ENCODE results near the gene ANXA2R.
"Not testable (repeated sequence)": the region's sequence is repeated elsewhere in the genome, so short reads cannot be mapped to it uniquely, and the experiment has no call there.

The ANXA2R gene

GRCh38 chr5:43036409-43036808 lies 3.7 kb downstream of the ANXA2R start:
- in situ Hi-C loops (cut with MboI; ENCODE audit: low sequenced_read_pairs): no loop called here

- in situ Hi-C loops (cut with MboI; ENCODE audit: low sequenced_read_pairs): no loop called here
Measured at GRCh38 chr5:43034591-43034968, 5.5 kb downstream of the ANXA2R start.

DNA sequence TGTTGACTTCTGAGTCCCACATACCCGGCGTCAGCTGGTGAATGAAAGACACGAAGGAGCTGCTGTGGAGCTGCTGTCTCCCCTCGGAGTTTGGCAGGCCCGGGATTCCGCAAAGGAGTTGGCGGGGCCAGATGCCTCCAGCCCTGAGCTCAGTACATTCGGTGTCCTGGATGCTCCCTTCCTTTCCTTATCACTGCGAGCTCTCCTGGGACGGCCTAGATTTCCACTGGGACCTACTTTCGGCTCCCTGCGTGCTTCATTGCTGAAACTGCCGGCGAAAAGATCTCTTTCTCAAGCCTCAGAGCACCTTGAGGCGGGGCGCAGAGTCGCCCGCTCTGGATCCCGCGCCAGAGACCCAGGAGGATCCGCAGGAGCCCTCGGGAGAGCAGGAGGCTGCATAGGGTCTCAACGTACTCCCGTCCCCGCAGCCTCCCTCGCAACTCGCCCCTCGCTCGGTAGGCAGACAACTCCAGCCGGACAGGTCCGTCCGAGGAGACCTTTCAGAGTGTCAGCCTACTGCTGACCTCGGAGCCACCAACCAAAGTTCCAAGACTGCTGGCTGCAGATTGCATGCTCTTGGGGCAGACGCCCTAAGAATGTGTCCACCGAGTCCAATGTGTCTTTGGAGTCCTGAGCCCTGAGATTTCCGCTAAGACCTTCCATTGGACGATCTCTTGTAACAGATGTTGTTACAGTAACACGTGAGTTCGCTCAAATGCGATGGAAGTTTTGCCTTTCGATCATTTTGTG lies 6.1 kb downstream of the ANXA2R start:
- in situ Hi-C loops (cut with MboI; ENCODE audit: low sequenced_read_pairs): no loop called here

GRCh38 chr5:43027054-43027785 lies 12.9 kb downstream of the ANXA2R start:
- in situ Hi-C loops (cut with MboI; ENCODE audit: low sequenced_read_pairs): no loop called here

DNA sequence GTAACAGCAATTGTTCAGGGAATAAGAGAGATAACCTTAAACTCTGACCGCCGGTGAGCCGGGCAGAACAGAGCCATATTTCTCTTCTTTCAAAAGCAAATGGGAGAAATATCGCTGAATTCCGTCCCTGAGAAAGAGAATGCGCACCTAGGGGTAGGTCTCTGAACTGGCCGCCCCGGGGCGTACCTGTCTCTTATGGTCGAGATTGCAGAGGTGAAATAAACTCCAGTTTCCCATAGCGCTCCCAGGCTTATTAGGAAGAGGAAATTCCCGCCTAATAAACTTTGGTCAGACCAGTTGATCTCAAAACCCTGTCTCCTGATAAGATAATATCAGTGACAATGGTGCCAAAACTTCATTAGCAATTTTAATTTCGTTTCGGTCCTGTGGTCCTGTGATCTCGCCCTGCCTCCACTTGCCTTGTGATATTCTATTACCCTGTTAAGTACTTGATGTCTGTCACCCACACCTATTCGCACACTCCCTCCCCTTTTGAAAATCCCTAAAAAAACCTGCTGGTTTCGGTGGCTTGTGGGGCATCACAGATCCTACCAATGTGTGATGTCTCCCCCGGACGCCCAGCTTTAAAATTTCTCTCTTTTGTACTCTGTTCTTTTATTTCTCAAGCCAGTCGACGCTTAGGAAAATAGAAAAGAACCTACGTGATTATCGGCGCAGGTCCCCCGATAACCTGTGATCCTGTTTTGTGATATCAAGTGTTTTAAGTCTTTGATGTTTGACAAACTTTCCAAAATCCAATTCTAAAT lies 14.8 kb downstream of the ANXA2R start:
- in situ Hi-C loops (cut with MboI; ENCODE audit: low sequenced_read_pairs): not testable (repeated sequence)

- in situ Hi-C loops (cut with MboI; ENCODE audit: low sequenced_read_pairs): no loop called here
Measured at GRCh38 chr5:43024217-43024616, 15.9 kb downstream of the ANXA2R start.

GRCh38 chr5:43021151-43021550 lies 19.0 kb downstream of the ANXA2R start:
- in situ Hi-C loops (cut with MboI; ENCODE audit: low sequenced_read_pairs): no loop called here

GRCh38 chr5:43020399-43020746 lies 19.7 kb downstream of the ANXA2R start:
- in situ Hi-C loops (cut with MboI; ENCODE audit: low sequenced_read_pairs): no loop called here

DNA sequence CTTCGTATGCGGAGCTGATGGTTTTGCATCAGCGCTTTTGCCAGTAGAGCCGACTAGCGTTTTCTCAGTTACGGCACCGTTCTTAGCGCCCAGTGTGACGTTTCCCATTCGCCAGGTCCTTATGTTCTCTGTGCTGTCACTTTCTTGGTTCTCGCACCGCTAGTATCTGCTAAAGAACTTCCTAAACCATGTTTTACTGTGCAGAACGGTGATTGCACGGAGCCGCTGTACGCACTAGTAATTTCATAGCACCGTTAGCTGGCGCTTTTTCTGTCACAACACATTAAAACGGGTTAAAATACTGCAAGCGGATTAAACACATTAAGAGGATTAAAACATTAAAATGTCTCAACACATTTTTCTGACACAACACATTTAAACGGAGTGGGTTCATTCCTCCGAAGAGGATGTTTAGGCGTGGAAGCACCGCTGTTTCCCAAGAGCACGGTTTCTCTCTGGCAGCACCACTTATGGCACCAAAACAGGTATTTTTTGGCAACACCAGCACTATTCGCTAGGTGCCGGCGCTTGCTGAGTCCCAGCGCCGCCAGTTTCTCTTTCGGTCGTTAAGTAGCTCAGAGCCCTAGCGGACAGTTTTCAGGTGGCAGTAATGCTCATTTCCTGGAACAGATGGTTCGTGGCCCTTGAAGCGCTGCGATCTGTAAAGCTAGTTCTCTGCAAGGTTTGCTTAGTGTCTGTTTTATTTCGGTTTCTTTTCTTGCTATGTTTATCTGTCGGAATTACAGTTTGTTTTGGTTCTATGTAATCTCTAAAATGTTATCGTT lies 20.3 kb downstream of the ANXA2R start:
- in situ Hi-C loops (cut with MboI; ENCODE audit: low sequenced_read_pairs): no loop called here

- in situ Hi-C loops (cut with MboI; ENCODE audit: low sequenced_read_pairs): no loop called here
Measured at GRCh38 chr5:43019291-43019613, 20.9 kb downstream of the ANXA2R start.

GRCh38 chr5:43017428-43017815 lies 22.7 kb downstream of the ANXA2R start:
- in situ Hi-C loops (cut with MboI; ENCODE audit: low sequenced_read_pairs): no loop called here

DNA sequence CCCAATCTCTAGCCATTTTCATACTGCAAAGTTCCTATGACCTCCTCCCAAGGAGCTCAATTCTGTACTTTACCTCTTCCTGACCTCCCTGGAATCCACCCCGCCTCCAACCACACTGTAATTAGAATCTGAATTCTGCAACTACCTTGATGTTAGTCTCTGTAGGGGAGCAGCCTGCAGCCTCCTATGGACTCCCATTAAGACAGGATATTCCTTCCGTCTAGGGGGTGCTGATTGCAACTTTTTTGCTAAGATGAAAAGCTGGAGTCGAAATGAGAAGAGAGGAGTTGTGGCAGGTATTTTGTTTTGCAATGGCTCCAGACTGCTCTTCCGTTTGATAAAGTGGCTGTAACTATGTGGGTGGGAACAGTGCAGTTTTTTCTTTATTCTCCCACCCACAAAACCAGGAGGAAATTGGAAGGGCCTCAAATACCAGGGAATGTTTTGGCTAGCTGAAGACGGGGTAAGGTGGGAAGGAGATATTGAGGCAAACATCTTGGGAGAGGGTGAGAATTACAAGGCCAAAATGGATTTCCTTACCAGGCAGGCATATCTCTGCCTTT lies 23.8 kb downstream of the ANXA2R start:
- in situ Hi-C loops (cut with MboI; ENCODE audit: low sequenced_read_pairs): no loop called here

DNA sequence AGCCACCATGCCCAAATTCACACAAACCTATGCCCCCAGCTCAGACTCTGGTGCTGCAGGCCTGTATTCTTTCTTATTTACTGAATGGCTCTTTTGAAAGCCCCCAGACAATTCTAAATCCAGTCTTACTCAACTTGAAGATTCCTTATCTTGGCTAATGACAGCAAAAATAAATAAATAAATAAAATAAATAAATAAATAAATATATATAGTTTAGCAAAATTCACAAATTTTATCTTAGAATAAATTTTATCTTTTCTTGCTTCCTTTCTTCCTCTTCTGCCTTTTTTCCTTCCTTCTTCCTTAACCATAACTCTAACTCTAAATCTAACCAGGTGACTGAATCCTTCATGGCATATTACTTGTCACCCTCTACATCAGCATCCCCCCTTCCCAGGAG lies 25.6 kb downstream of the ANXA2R start:
- in situ Hi-C loops (cut with MboI; ENCODE audit: low sequenced_read_pairs): no loop called here

DNA sequence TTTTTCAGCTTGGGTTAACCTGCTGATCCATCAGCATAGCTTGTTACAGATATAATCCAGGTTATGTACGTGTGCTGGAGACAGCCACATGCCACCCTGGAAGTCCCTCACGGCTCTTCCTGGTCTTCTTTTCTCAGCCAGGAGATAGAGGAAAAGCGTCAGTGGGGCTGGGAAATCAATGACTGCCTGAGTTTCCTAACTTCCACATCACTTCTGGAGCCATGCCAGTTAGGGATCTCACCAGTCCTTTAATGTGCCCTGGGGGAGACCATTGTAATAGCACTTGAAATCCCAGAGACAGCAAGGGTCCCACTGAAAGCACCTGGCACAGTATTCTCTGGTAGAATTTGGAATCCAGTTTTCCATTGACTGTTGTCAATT lies 29.2 kb downstream of the ANXA2R start:
- in situ Hi-C loops (cut with MboI; ENCODE audit: low sequenced_read_pairs): no loop called here

- in situ Hi-C loops (cut with MboI; ENCODE audit: low sequenced_read_pairs): no loop called here
Measured at GRCh38 chr5:43008363-43009153, 31.6 kb downstream of the ANXA2R start.

DNA sequence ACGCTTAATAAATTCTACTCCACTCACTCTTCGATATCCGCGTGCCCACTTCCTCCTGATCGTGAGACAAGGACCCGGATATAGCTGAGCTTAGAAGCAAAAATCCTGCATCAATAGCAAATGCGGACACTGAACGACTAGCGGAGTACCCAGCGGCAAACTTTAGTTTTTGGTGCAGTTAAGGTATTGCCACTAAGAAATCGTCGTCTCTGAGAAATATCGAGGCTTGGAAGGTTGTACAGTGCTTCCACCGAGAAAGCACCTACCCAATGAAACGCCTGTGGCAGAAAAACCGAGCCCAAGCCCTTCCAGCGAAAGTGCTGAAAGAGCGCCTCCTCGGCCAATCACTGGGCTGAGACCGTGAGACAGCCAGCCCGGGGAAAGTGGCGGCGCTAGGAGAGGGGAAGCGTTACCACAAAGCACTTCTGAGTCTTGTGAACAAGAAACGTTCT lies 32.2 kb downstream of the ANXA2R start:
- in situ Hi-C loops (cut with MboI; ENCODE audit: low sequenced_read_pairs): no loop called here

- in situ Hi-C loops (cut with MboI; ENCODE audit: low sequenced_read_pairs): no loop called here
Measured at GRCh38 chr5:43007246-43007910, 32.7 kb downstream of the ANXA2R start.

DNA sequence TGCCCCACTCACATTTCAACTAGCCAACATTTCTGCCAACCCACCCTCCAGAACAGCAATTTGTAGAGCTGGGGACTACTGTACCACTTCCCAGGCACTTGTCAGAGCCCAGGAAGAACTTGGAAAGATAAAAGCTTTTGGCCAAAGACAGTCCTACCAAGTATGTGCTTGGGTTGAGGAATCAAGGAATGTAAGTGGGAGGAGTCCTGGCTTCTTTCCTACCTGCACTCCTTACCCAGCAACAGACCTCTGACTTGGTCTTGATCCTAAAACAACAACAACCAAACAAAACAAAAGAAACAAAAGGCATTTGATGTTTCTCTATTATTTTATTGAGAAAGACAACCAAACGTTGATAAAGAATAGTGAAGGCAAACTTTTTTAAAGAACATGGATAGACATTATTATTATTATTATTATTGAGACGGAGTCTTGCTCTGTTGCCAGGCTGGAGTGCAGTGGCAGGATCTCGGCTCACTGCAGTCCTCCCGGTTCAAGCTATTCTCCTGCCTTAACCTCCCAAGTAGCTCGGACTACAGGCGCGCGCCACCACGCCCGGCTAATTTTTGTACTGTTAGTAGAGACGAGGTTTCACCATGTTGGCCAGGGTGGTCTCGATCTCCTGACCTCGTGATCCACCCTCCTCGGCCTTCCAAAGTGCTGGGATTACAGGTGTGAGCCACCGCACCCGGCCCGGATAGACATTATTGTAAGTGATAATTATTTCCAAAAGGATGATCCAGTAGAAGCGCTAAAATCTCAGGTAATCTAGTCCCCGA lies 33.5 kb downstream of the ANXA2R start:
- in situ Hi-C loops (cut with MboI; ENCODE audit: low sequenced_read_pairs): no loop called here

- in situ Hi-C loops (cut with MboI; ENCODE audit: low sequenced_read_pairs): no loop called here
Measured at GRCh38 chr5:43005031-43005430, 35.1 kb downstream of the ANXA2R start.

Measured in hTERT RPE-1 (cell line).